Spleen (tissue), 11 donors: ENCODE measurements around the gene SLC8A1. TPM values are rescaled to one million over a fixed set of nuclear protein-coding genes. Genes with fewer than 3 reads are reported as not detected.
A peak's percentile ranks its signal among the peaks of the same experiment; 100 is the strongest.

Experiments used
- DNase-seq: peaks from one replicate; pipeline ENCODE4 v3.0.0-alpha.2; 2020
- H3K27ac ChIP-seq, 8 donors: fragments of 200-600 bp; sonication (generic) in 7 of 8; 1 replicate in 4 of 8; 2 replicates in 4 of 8; pipeline versions ENCODE4 v1.5.0 to v1.8.0; 2016 to 2021; ENCODE audit warnings: inconsistent platforms in 4 of 8, mild to moderate bottlenecking in 4 of 8, moderate library complexity in 1 of 8
- H3K27me3 ChIP-seq, 7 donors: fragments of 200-600 bp; sonication (generic) in 6 of 7; replicated peaks in 1 of 7; 1 replicate in 4 of 7; 2 replicates in 3 of 7; pipeline versions ENCODE4 v1.5.0 to v1.8.0; 2016 to 2021; ENCODE audit warnings: inconsistent platforms in 3 of 7, mild to moderate bottlenecking in 1 of 7
- H3K36me3 ChIP-seq, 6 donors: fragments of 200-600 bp; sonication (generic) in 5 of 6; 1 replicate in 4 of 6; 2 replicates in 2 of 6; pipeline versions ENCODE4 v1.5.0 to v1.8.0; 2016 to 2021; ENCODE audit warnings: inconsistent platforms in 2 of 6
- H3K4me1 ChIP-seq, 6 donors: fragments of 200-600 bp; sonication (generic) in 5 of 6; 1 replicate in 3 of 6; 2 replicates in 3 of 6; pipeline versions ENCODE4 v1.5.0 to v1.8.0; 2016 to 2021; ENCODE audit warnings: inconsistent platforms in 3 of 6
- H3K4me3 ChIP-seq, 8 donors: fragments of 200-600 bp; sonication (generic) in 7 of 8; 1 replicate in 4 of 8; 2 replicates in 4 of 8; pipeline versions ENCODE4 v1.5.0 to v1.8.0; 2016 to 2021; ENCODE audit warnings: inconsistent platforms in 4 of 8, mild to moderate bottlenecking in 4 of 8, moderate library complexity in 2 of 8
- H3K9me3 ChIP-seq, 8 donors: fragments of 200-600 bp; sonication (generic) in 7 of 8; 1 replicate in 4 of 8; 2 replicates in 4 of 8; pipeline versions ENCODE4 v1.5.0 to v1.8.0; 2016 to 2021; ENCODE audit warnings: inconsistent platforms in 4 of 8
- POLR2A ChIP-seq, 3 donors: fragments of 450-650 bp; IDR thresholded peaks; one replicate each; pipeline ENCODE4 v1.5.1; 2017; ENCODE audit warnings: antibody characterized with exemption in 3 of 3, mild to moderate bottlenecking in 1 of 3
- POLR2AphosphoS5 ChIP-seq, 3 donors: sonication (generic); formaldehyde crosslinking; IDR thresholded peaks; one replicate each; pipeline ENCODE4 v1.5.1; 2017; ENCODE audit warnings: antibody characterized with exemption in 3 of 3
- WGBS, 5 donors: extraction: QIAGEN DNeasy Blood & Tissue Kit in 3 of 5; methylation state at CpG; one replicate each; pipeline versions ENCODE4 v1.1.5 to v1.1.7; 2013 to 2018; 5-methylcytosine and 5-hydroxymethylcytosine counted together
- intact Hi-C: fragments of 100-400 bp; cut with DNase I; formaldehyde crosslinking; loops from one replicate; pipeline ENCODE4 v1.15.0; 2023; ENCODE audit warnings: low total_unique reads
- polyA plus RNA-seq, 3 donors: library from polyadenylated mRNA; stranded (reverse); fragments of 200-250 nt; gene quantifications; one replicate each; pipeline ENCODE4 v1.2.1, GENCODE V29; 2013
- total RNA-seq, 7 donors: library from RNA; depleted of rRNA in 3 of 7; stranded (reverse); fragments of >200 nt in 3 of 7; fragmentation: NEBNext Ultra II Directional in 4 of 7; extraction: Animal tissue kit (Norgen Biotek cat#: 25700) in 4 of 7; gene quantifications; one replicate each; pipeline versions ENCODE4 v1.1.0 to v1.2.1, GENCODE V29; 2016 to 2021
- TF ChIP-seq, protein P1 (sequence below), 11 experiments: fragments of 200-600 bp in 7 of 11; fragments of 450-650 bp in 4 of 11; sonication (generic) in 4 of 11; IDR thresholded peaks in 8 of 11; conservative IDR thresholded peaks in 3 of 11; 1 replicate in 7 of 11; 2 replicates in 4 of 11; pipeline versions ENCODE4 v1.4.0 to v1.8.0; 2016 to 2021; ENCODE audit warnings: antibody characterized with exemption in 11 of 11, inconsistent platforms in 4 of 11, mild to moderate bottlenecking in 1 of 11
- donor health status: healthy with polysubstance abuse.
- donor health status: DM: no; HTN: no; CAD: no; lungs with moderate emphysema.
- donor health status: DM: no; HTN: no; CAD: no.
- donor health status: Bipolar disorder and iron deficiency.
- donor health status: healthy.
- donor health status: DM: no; HTN: no; CAD: no.
- donor health status: DM: yes; HTN: yes; CAD: no.

The SLC8A1 gene
- total and polyA plus RNA-seq, 10 donors = 0.36 to 86.0 (median 58.3) TPM

DNA sequence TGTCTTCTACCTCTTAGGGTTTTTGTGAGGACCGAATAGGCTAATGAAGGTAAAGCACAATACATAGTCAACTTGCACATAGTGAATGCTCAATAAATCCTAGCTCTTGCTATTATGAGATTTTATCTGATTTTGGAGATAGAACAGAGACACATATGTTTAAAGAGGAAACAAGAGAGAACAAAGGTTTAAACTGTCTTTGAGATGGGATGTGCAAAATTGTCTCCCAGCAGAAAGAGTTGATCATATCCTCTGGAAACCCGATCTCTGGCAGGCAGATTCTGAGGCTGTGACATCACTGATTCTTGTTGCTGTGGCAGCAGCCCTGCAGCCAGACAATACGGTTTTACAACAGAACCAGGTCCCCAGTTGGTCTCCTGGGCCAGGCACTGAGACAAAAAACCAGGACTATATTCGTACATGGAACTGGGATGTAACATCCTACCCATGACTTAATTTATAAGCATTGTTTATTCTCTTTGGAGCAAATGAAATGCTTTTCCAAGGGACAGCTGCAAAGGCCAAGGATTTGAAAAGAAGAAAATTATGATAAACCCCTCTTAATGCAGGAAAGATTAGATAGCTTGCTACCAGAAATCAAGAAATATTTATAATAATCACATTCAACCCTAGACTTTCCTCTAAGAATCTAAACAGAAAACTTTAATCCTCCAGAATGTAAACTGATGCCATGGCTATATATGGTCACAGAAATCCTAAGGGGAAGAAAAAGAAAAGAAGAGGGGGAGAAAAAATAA lies 80.2 kb downstream of the SLC8A1 start:
- intact Hi-C loops = no loop called here
- 66 to 86% (median 74%) methylated on average over 4 of the region's 4 CpGs for WGBS, 5 donors
- H3K4me3 ChIP-seq = no peak overlapping the region
- no peak for TF ChIP-seq POLR2A (IDR thresholded peaks at IDR 0.05)
- TF ChIP-seq, protein P1, sequence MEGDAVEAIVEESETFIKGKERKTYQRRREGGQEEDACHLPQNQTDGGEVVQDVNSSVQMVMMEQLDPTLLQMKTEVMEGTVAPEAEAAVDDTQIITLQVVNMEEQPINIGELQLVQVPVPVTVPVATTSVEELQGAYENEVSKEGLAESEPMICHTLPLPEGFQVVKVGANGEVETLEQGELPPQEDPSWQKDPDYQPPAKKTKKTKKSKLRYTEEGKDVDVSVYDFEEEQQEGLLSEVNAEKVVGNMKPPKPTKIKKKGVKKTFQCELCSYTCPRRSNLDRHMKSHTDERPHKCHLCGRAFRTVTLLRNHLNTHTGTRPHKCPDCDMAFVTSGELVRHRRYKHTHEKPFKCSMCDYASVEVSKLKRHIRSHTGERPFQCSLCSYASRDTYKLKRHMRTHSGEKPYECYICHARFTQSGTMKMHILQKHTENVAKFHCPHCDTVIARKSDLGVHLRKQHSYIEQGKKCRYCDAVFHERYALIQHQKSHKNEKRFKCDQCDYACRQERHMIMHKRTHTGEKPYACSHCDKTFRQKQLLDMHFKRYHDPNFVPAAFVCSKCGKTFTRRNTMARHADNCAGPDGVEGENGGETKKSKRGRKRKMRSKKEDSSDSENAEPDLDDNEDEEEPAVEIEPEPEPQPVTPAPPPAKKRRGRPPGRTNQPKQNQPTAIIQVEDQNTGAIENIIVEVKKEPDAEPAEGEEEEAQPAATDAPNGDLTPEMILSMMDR (IDR thresholded peaks at IDR 0.05 in 8 of 11, conservative IDR thresholded peaks at IDR 0.05 in 3 of 11) = no peak
- no peak for TF ChIP-seq POLR2AphosphoS5 (IDR thresholded peaks at IDR 0.05)
- no peaks in the 10 kb centered on the region for H3K9me3 ChIP-seq
- no peak for DNase-seq
- H3K4me1 ChIP-seq = peaks cover 0 to 8% (median 0%) of the 10 kb centered on the region in 6 donors
- H3K27me3 ChIP-seq = no peaks in the 10 kb centered on the region
- peak overlapping the region in 1 of 8 donors; percentile 15 for H3K27ac ChIP-seq
- no peaks in the 10 kb centered on the region for H3K36me3 ChIP-seq

DNA sequence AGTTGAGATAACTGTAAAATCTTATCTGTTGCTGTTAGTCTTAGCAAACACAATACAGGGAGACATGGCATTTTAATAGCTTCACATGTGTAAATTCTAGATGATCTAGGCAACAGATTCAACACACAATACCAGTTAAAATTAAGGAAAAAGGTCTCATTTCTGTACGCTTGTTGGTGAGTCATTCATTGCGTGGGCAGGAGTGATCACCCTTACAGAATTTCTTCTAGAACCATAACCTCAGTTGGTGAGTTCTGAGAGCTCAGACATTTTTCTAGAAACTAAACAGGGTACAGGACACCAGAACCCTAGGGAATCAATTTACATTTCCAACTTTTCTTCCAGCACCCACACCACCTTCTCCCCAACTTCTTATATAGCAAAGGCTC lies 81.9 kb downstream of the SLC8A1 start:
- Histone ChIP-seq H3K27ac (no peak overlapping the region), H3K9me3 (no peaks in the 10 kb centered on the region), H3K4me3 (no peak overlapping the region), H3K4me1 (peaks cover 0 to 15% (median 0%) of the 10 kb centered on the region in 6 donors), H3K27me3 (no peaks in the 10 kb centered on the region), H3K36me3 (no peaks in the 10 kb centered on the region)
- 86 to 94% (median 87%) methylated on average over 2 of the region's 2 CpGs for WGBS, 5 donors
- DNase-seq = no peak
- TF ChIP-seq POLR2AphosphoS5 (IDR thresholded peaks at IDR 0.05) = no peak
- no peak for TF ChIP-seq POLR2A (IDR thresholded peaks at IDR 0.05)
- TF ChIP-seq, protein P1 (IDR thresholded peaks at IDR 0.05 in 8 of 11, conservative IDR thresholded peaks at IDR 0.05 in 3 of 11) = no peak
- intact Hi-C loops = no loop called here

DNA sequence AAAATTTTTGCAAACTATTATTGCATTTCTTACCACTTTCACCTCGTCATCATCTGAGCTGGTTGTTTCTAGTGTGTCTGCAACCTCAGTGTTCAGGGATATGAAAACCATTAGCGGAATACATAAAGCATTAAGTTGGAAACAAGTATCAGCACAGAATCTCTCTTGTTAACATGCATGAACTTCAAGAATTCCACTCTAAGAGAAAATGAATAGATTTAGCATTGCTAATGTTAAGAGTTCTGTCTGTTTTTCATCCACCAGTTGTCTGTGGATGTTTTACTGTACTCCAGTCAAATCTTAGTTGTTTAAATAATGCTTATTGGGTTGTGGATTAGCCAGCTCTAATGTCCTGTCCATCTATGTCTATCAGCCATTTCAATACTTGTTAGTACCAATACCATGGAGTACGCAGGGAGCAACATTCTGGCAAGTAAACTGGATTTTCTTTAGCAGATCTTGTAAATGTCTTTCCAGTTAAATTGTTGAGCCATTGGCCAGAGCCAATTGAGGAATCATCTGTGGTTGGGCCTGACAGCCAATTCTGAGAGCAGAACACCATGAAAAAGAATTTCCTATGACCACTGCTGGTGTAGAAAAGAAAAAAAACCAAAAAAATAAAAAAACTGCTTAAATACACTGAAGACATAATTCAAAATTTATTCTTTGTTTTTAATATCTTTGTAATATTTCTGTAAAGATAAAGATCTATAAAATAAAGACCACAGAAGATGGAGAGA lies 82.5 kb downstream of the SLC8A1 start:
- Histone ChIP-seq H3K4me3 (no peak overlapping the region), H3K9me3 (no peaks in the 10 kb centered on the region), H3K36me3 (no peaks in the 10 kb centered on the region), H3K27ac (no peak overlapping the region), H3K27me3 (no peaks in the 10 kb centered on the region), H3K4me1 (peaks cover 0 to 19% (median 0%) of the 10 kb centered on the region in 6 donors)
- intact Hi-C loops = no loop called here
- WGBS, 5 donors = 74 to 87% (median 85%) methylated on average over 3 of the region's 3 CpGs
- TF ChIP-seq POLR2AphosphoS5 (IDR thresholded peaks at IDR 0.05) = no peak
- TF ChIP-seq, protein P1 (IDR thresholded peaks at IDR 0.05 in 8 of 11, conservative IDR thresholded peaks at IDR 0.05 in 3 of 11) = no peak
- TF ChIP-seq POLR2A (IDR thresholded peaks at IDR 0.05) = no peak
- DNase-seq = no peak

DNA sequence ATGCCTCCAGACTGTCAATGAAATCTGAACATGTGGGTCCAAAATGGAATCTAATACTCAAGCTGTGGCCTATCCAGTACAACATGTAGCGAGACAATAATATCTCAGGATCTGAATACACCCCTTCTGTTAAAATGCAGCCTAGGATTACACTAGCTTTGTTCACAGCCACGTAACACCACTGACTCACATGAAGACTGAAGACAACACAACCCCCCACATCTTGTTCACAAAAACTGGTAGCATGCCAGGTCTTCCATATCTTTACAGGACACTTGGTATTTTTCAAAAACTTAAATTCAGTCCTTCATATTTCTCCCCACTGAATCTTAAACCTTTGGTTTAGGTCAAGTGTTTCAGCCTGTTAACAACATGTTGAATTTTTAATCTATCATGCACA lies 84.2 kb downstream of the SLC8A1 start:
- DNase-seq = no peak
- peaks cover 0 to 22% (median 0%) of the 10 kb centered on the region in 6 donors for H3K4me1 ChIP-seq
- H3K4me3 ChIP-seq = no peak overlapping the region
- no peaks in the 10 kb centered on the region for H3K9me3 ChIP-seq
- intact Hi-C loops = no loop called here
- H3K36me3 ChIP-seq = no peaks in the 10 kb centered on the region
- 80 to 97% (median 94%) methylated on average over 2 of the region's 2 CpGs for WGBS, 5 donors
- TF ChIP-seq POLR2A (IDR thresholded peaks at IDR 0.05) (no peak), POLR2AphosphoS5 (IDR thresholded peaks at IDR 0.05) (no peak)
- TF ChIP-seq, protein P1 (IDR thresholded peaks at IDR 0.05 in 8 of 11, conservative IDR thresholded peaks at IDR 0.05 in 3 of 11) = no peak
- H3K27ac ChIP-seq = no peak overlapping the region
- no peaks in the 10 kb centered on the region for H3K27me3 ChIP-seq
